GM18907 (cell line): ENCODE results near the gene GTPBP4.
A peak's percentile ranks its signal among the peaks of the same experiment; 100 is the strongest.
"Not testable (repeated sequence)": the region's sequence is repeated elsewhere in the genome, so short reads cannot be mapped to it uniquely, and the experiment has no call there.

ENCODE experiments used
- ATAC-seq: cut with Tn5 transposase; IDR thresholded peaks from one replicate; pipeline ENCODE4 v1.9.1; 2021; ENCODE audit warnings: mild to moderate bottlenecking, moderate library complexity; ENCODE audit not compliant: unreplicated experiment

GTPBP4 gene

GRCh38 chr10:1054684-1055083, 66.5 kb downstream of the GTPBP4 start:
- ATAC-seq = no peak

GRCh38 chr10:1056326-1057105, 68.3 kb downstream of the GTPBP4 start, which contains the start of gene WDR37:
WDR37 (plus strand) TSS chr10:1056385; CDS start chr10:1072156, 15,771 bp downstream.
- peak; percentile 91 for ATAC-seq

DNA sequence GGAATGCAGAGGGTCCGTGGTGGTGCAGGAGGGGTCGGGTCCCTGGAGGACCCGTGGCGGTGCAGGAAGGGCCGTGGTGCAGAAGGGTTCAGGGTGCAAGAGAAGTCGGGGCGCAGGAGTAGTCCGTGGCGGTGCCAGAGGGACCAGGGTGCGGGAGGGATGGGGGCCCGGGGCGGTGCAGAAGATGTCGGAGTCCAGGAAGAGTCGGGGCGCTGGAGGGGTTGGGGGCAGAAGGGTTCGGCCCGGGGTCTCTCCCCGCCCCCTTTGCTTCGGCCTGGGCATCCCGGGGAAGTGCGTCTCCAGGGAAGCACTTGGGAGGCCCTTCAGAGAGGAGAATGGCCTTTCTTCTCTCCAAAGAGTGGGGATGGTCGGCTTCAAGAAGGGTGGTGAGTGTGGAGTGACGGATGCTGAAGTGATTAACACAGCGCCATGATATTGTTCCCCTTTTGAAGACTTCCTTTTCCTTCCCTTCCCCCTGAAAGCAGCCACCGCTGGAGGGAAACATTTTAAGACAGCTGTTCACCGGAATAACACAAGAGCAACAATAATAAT, 68.9 kb downstream of the GTPBP4 start:
- ATAC-seq = no peak

DNA sequence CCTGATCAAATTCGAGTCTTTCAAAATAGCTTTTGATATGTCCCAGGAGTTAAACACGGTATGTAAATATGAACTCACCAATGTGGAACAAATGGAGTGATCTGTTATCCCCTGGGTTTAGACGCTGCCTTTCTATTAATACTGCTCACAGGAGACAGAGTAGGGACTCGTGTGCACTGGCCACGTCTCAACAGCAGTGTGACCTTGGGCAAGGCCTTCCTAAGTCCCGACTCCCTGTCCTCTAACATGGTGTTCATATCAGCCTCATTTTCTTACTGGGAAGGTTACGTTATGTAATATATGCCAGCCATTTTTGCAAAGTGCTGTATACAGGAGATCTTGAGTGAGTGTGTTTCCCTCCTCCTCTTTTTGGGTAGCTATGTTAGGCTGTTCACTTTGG, 69.8 kb downstream of the GTPBP4 start:
- no peak for ATAC-seq

DNA sequence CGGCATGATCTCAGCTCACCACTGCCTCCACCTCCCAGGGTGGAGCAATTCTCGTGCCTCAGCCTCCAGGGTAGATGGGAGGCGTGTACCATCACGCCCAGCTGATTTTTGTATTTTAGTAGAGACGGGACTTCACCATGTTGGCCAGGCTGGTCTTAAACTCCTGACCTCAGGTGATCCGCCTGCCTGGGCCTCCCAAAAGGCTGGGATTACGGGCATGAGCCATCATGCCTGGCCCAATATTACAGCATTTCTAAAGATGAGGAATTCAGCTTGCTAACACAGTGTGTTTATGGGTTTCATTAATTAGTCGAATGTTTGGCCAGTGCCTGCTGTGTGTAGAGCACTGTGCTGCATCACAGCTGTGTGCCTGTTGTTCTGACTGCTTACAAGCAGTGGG, 71.7 kb downstream of the GTPBP4 start:
- no peak for ATAC-seq

DNA sequence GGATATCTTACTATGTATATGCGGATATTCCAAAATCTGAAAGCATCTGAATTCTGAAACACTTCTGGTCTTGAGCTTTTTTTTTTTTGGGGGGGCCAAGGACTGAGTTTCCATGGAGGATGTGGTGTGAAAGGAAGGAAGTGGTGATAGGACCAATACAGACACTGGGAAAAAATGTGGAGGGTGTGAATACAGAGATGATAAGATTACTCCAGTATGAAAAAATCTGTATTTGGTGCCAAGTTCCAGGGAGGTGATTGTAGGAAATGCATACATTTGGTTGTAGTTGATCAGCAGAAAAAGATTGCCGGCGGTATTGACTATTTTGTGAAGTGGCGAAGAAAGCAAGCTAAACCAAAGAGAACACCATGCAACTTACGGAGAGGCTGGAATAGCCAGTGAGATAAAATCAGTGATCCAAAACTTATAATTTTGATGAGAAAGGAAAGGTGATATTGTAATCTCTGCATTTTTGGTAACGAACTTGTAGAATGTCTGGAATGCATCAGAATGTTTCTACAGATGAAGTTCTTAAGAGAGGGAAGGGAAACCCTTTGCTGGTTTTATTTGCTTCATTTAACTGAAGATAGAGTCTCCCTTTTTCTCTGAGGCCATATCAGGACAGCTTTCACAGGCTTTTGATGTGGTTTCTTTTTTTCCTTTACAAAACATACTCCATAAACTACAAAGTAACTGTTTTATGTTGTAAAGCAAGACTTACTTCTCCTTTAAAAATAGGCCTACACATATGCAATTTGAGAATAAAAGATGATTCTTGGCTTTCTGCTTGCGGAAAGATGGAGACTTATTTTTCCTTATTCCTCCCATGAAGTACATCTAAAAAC, 73.9 kb downstream of the GTPBP4 start:
- ATAC-seq = no peak

DNA sequence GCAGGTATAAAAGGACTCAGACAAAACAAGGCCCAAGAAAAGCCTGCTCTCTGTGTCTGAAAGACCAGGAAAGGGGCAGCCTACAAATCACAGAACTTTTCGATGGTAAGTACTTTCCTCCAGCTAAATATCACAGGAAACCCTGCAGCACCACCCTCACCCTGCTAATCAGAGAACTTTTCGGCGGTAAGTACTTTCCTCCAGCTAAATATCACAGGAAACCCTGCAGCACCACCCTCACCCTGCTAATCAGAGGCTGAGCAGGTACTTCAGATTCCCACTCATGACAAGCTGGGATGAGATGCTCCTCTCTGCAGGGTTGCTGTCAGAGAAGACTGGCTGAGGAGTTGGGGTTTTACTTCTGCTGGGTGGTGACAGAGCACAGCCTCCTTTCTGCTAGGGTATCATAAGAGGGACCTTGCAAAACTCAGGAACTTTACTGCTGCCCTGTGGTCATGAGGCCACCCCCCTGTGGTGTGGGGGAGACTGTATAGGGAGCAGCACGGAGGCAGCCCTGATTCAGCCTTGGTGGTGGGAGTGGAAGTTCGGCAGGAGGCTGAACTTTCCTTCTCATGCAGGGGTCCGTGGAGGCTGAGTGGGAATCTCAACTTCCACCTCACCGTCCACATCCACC, 75.1 kb downstream of the GTPBP4 start:
- no peak for ATAC-seq

GRCh38 chr10:1064964-1065247, 76.7 kb downstream of the GTPBP4 start:
- no peak for ATAC-seq

- ATAC-seq = not testable (repeated sequence)
Measured at GRCh38 chr10:1066734-1067133, 78.5 kb downstream of the GTPBP4 start.

DNA sequence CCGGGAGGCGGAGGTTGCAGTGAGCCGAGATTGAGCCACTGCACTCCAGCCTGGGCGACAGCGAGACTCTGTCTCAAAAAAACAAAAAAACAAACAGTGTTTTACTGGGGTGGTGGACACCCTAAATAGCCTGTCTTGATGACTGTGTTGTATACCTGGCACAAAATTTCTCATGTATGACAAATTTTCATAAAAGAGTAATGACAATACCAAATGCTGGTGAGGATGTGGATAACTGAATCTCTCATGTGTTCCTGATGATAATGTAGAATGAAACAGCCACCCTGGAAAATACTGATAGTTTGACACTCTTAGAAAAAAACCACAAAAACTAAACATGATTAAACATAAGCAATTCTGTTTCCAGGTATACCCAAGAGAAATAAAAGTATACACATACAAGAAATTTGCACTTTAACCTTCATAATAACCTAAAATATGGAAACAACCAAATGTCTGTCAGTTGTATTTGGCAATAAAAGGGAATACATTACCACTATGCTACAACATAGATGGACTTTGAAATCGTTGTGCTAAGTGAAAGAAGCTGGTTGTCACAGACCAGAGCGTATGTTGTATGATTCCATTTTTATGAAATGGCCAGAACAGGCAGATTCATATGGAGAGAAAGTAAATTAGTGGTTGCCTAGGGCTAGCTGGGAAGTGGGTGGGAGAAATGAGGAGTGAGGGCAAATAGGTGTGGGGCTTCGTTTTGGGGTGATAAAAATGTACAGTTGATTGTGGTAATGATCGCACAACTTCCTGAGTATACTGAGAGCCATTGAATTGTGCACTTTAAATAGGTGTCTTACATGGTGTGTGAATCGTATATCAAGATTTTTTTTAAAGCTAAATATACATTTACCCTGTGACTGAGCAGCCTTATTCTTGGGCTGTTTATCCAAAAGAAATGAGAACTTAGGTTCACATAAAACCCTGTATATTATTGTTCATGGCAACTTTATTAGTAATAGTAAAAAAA, 80.4 kb downstream of the GTPBP4 start:
- ATAC-seq = no peak
